GM12878 (cell line): ENCODE data around the gene DBNL. TPM values are rescaled to one million over a fixed set of nuclear protein-coding genes. Genes with fewer than 3 reads are reported as not detected.
A peak's percentile ranks its signal among the peaks of the same experiment; 100 is the strongest.
"Not testable (repeated sequence)": the region's sequence is repeated elsewhere in the genome, so short reads cannot be mapped to it uniquely, and the experiment has no call there.

ENCODE experiments used
- ATAC-seq: fragments of 200-7000 bp; cut with Tn5 transposase; 3 replicates; pipeline ENCODE4 v1.9.1; 2020; ENCODE audit warnings: mild to moderate bottlenecking, moderate library complexity
- BruUV-seq: library from RNA; stranded (reverse); fragments of 400-500 nt; replicated peaks from 2 replicates; lab custom pipeline; 2021; lab: Mats Ljungman, UMichigan
- CTCF ChIA-PET: fragments of 300-600 bp; sonication (Branson Sonifier 250); formaldehyde crosslinking; extraction: SDS; loops from one replicate; lab custom pipeline; 2021; ENCODE audit warnings: inconsistent platforms; lab: Yijun Ruan, JAX
- POLR2A ChIA-PET: fragments of 350-600 bp; formaldehyde crosslinking; extraction: SDS; loops from one replicate; lab custom pipeline; 2021; ENCODE audit warnings: inconsistent platforms; lab: Charles Lee
- RAD21 ChIA-PET: fragments of 300-600 bp; sonication (Branson Sonifier 250); formaldehyde crosslinking; loops from one replicate; lab custom pipeline; 2023; ENCODE audit warnings: antibody characterized with exemption; ENCODE audit not compliant: unreplicated experiment; lab: Charles Lee
- SMC1A ChIA-PET: fragments of 300-600 bp; sonication (Branson Sonifier 250); formaldehyde crosslinking; loops from one replicate; lab custom pipeline; 2023; ENCODE audit not compliant: unreplicated experiment, uncharacterized antibody; lab: Charles Lee
- DNase-seq: peaks from one replicate; pipeline ENCODE4 v3.0.0-alpha.2; 2011; ENCODE audit warnings: low read depth, low spot score
- FAIRE-seq: peaks from 3 replicates; lab custom pipeline; 2011; peaks lifted over from hg19 to GRCh38; lab: Jason Lieb, UNC
- H2AFZ ChIP-seq: 2 replicates; pipeline ENCODE4 v1.6.0; 2011; ENCODE audit warnings: low read depth, low read length, control low read depth; ENCODE audit not compliant: control insufficient read depth
- H3K27ac ChIP-seq: 2 replicates; pipeline ENCODE4 v1.5.1; 2011; ENCODE audit warnings: control low read depth; ENCODE audit not compliant: control insufficient read depth, insufficient read depth
- H3K27me3 ChIP-seq, 2 experiments: replicated peaks in 1 of 2; 2 replicates each; pipeline versions ENCODE4 v1.6.0 to v1.6.1; 2011; ENCODE audit warnings: low read length in 1 of 2; ENCODE audit not compliant: control insufficient read depth in 2 of 2, insufficient read depth in 2 of 2
- H3K36me3 ChIP-seq, 2 experiments: 2 replicates each; pipeline ENCODE4 v1.5.1; 2011; ENCODE audit warnings: low read length in 1 of 2; ENCODE audit not compliant: control insufficient read depth in 2 of 2, insufficient read depth in 2 of 2
- H3K4me1 ChIP-seq: 2 replicates; pipeline ENCODE4 v1.6.1; 2011; ENCODE audit warnings: mild to moderate bottlenecking, low read length, moderate library complexity, mixed read lengths; ENCODE audit not compliant: control insufficient read depth, insufficient read depth
- H3K4me2 ChIP-seq: 2 replicates; pipeline ENCODE4 v1.6.0; 2011; ENCODE audit warnings: control low read depth; ENCODE audit not compliant: control insufficient read depth, insufficient read depth
- H3K4me3 ChIP-seq: fragments of 200-600 bp; sonication (generic); 2 replicates; pipeline ENCODE4 v1.5.1; 2016
- H3K79me2 ChIP-seq: 2 replicates; pipeline ENCODE4 v1.6.0; 2011; ENCODE audit warnings: low read length; ENCODE audit not compliant: control insufficient read depth, insufficient read depth
- H3K9ac ChIP-seq: 2 replicates; pipeline ENCODE4 v1.8.0; 2011; ENCODE audit warnings: low read length, control low read depth, mixed read lengths; ENCODE audit not compliant: control insufficient read depth, insufficient read depth
- H3K9me3 ChIP-seq: replicated peaks from 3 replicates; pipeline ENCODE4 v1.5.1; 2011; ENCODE audit warnings: mild to moderate bottlenecking, low read length; ENCODE audit not compliant: control insufficient read depth, insufficient read depth
- H4K20me1 ChIP-seq: 2 replicates; pipeline ENCODE4 v1.6.0; 2011; ENCODE audit not compliant: control insufficient read depth, insufficient read depth
- WGBS: methylation state at CpG from one replicate; pipeline ENCODE4 v1.1.6; 2016; ENCODE audit warnings: low lambda C conversion rate; ENCODE audit not compliant: insufficient replicate concordance, insufficient coverage; ENCODE audit errors: missing lambda C conversion rate; 5-methylcytosine and 5-hydroxymethylcytosine counted together
- in situ Hi-C: fragments of 300-500 bp; cut with MboI; formaldehyde crosslinking; loops from 9 replicates; pipeline ENCODE4 v1.14.3; 2018; ENCODE audit warnings: mixed read lengths
- intact Hi-C: fragments of 100-400 bp; cut with micrococcal nuclease; formaldehyde crosslinking; loops from one replicate; pipeline ENCODE4 v1.14.2; 2022; ENCODE audit not compliant: unreplicated experiment
- polyA plus RNA-seq, 11 experiments: library from polyadenylated mRNA; depleted of rRNA in 4 of 11; unstranded in 6 of 11; stranded (reverse) in 5 of 11; fragments of >200 nt; fragmentation: Nextera tagmentation in 4 of 11; fragmentation: Illumina TruSeq in 1 of 11; extraction: Ambion mirVana in 4 of 11; extraction: Trizol in 1 of 11; gene quantifications; 1 replicate in 1 of 11; 2 replicates in 10 of 11; pipeline versions ENCODE4 v1.2.1 to v1.2.3, GENCODE V29; 2011 to 2016; ENCODE audit warnings: inconsistent platforms in 2 of 11, missing spikeins in 2 of 11, low read depth in 1 of 11
- total RNA-seq, 4 experiments: library from RNA; depleted of rRNA in 3 of 4; stranded (reverse); fragments of >200 nt in 3 of 4; fragmentation: Illumina TruSeq in 1 of 4; extraction: Trizol in 1 of 4; gene quantifications; 2 replicates each; pipeline versions ENCODE4 v1.2.1 to v1.2.3, GENCODE V29; 2013 to 2021

The DBNL gene
- total and polyA plus RNA-seq, 10 of the 15 experiments (the other 5 are each of a cell fraction or from before 2014, with no cell fraction given) = 4.1 to 179 (median 84.3) TPM

- in situ Hi-C loops, BruUV-seq, H3K36me3 ChIP-seq, SMC1A ChIA-PET, H3K4me1 ChIP-seq, CTCF ChIA-PET, POLR2A ChIA-PET, H3K4me3 ChIP-seq, H3K9ac ChIP-seq, H2AFZ ChIP-seq, RAD21 ChIA-PET, H4K20me1 ChIP-seq, ATAC-seq, H3K9me3 ChIP-seq, FAIRE-seq, H3K27me3 ChIP-seq, DNase-seq, H3K4me2 ChIP-seq, intact Hi-C loops, H3K27ac ChIP-seq, H3K79me2 ChIP-seq: not testable (repeated sequence)
- 85% methylated on average over 12 of the region's 13 CpGs for WGBS
Observed at GRCh38 chr7:44031319-44031718, 13.2 kb upstream of the DBNL start.

- H3K27ac ChIP-seq, SMC1A ChIA-PET, H3K4me3 ChIP-seq, H3K9ac ChIP-seq, H4K20me1 ChIP-seq, CTCF ChIA-PET, H3K4me2 ChIP-seq, in situ Hi-C loops, H3K36me3 ChIP-seq, ATAC-seq, H2AFZ ChIP-seq, BruUV-seq, DNase-seq, H3K27me3 ChIP-seq, FAIRE-seq, H3K79me2 ChIP-seq, H3K4me1 ChIP-seq, H3K9me3 ChIP-seq, intact Hi-C loops, RAD21 ChIA-PET: not testable (repeated sequence)
- 82% methylated on average over 5 of the region's 6 CpGs for WGBS
- POLR2A ChIA-PET = interaction anchor here (0.6 kb wide), 1 partner anchor 151 kb away, joined by 3 read pairs; no protein-coding TSS in a partner anchor
Observed at GRCh38 chr7:44032031-44032430, 12.5 kb upstream of the DBNL start.

GRCh38 chr7:44033971-44034844 lies 10.3 kb upstream of the DBNL start:
- not testable (repeated sequence) for H3K4me2 ChIP-seq, ATAC-seq

GRCh38 chr7:44036364-44036763 lies 8.1 kb upstream of the DBNL start:
- H3K9me3 ChIP-seq, H3K27ac ChIP-seq, H3K79me2 ChIP-seq, DNase-seq, RAD21 ChIA-PET, H2AFZ ChIP-seq, intact Hi-C loops, CTCF ChIA-PET, H3K36me3 ChIP-seq, BruUV-seq, H3K4me3 ChIP-seq, in situ Hi-C loops, FAIRE-seq, POLR2A ChIA-PET, H3K4me1 ChIP-seq, H3K9ac ChIP-seq, H3K4me2 ChIP-seq, H4K20me1 ChIP-seq, SMC1A ChIA-PET, H3K27me3 ChIP-seq: not testable (repeated sequence)
- WGBS = 98% methylated on average over 7 of the region's 10 CpGs
- ATAC-seq = peak; percentile 39

More at GRCh38 chr7:44033971-44034844, 10.3 kb upstream of the DBNL start:
- H2AFZ ChIP-seq, DNase-seq, H3K4me3 ChIP-seq, H3K27ac ChIP-seq, in situ Hi-C loops, BruUV-seq, SMC1A ChIA-PET, H3K36me3 ChIP-seq, H4K20me1 ChIP-seq, FAIRE-seq, H3K9me3 ChIP-seq, POLR2A ChIA-PET, H3K4me1 ChIP-seq, intact Hi-C loops, CTCF ChIA-PET, H3K79me2 ChIP-seq, H3K9ac ChIP-seq, H3K27me3 ChIP-seq, RAD21 ChIA-PET: not testable (repeated sequence)
- 97% methylated on average over 14 of the region's 18 CpGs for WGBS
